ENCODE results near the gene NRBP1. TPM values are rescaled to one million over a fixed set of nuclear protein-coding genes. Genes with fewer than 3 reads are reported as not detected.

NRBP1 gene
- total and polyA plus RNA-seq, 2 of the 8 experiments (the other 6 are each of a cell fraction or from before 2014, with no cell fraction given) = 115 to 145 TPM

GRCh38 chr2:27428213-27428977, at the start of gene NRBP1 (continued):
- TF ChIP-seq CHD7 (IDR thresholded peaks at IDR 0.05; ENCODE audit: insufficient replicate concordance, low read length) (no peak), TAF7 (optimal IDR thresholded peaks at IDR 0.05; ENCODE audit: borderline replicate concordance, low read depth, low read length) (peak; percentile 51), SP4 (IDR thresholded peaks at IDR 0.05; ENCODE audit: low read length) (peak; percentile 76), SP1 (IDR thresholded peaks at IDR 0.05; ENCODE audit: low read depth, low read length) (peak; percentile 76; the same call in 1 of the 2 replicates), SP2 (IDR thresholded peaks at IDR 0.05; ENCODE audit: low read length) (no peak), TBP (IDR thresholded peaks at IDR 0.05; ENCODE audit: low read depth, low read length) (peak; percentile 66), RNF2 (IDR thresholded peaks at IDR 0.05; ENCODE audit: borderline replicate concordance, low read depth, low read length, missing control alignments, poor library complexity, severe bottlenecking) (peak; percentile 16), EP300 (IDR thresholded peaks at IDR 0.05; ENCODE audit: borderline replicate concordance in 1 of 2, low read depth in 2 of 2, low read length in 2 of 2) (peak in 1 of 2 experiments; percentile 34; a peak in 1 of 3 replicates), PHF8 (conservative IDR thresholded peaks at IDR 0.05; ENCODE audit: low read depth, low read length) (peak; percentile 92), HDAC6 (IDR thresholded peaks at IDR 0.05; ENCODE audit: low read depth, low read length) (no peak)

Measured in H1 (cell line).